OCI-LY7 (cell line): Measurements from ENCODE around the gene PRMT3. TPM values are rescaled to one million over a fixed set of nuclear protein-coding genes. Genes with fewer than 3 reads are reported as not detected.

ENCODE experiments used
- BruUV-seq: library from RNA; stranded (reverse); fragments of 400-500 nt; replicated peaks from 2 replicates; lab custom pipeline; 2021; lab: Mats Ljungman, UMichigan
- CTCF ChIA-PET: fragments of 300-600 bp; sonication (Branson Sonifier 250); formaldehyde crosslinking; loops from one replicate; lab custom pipeline; 2022; ENCODE audit warnings: antibody characterized with exemption; ENCODE audit not compliant: unreplicated experiment; lab: Charles Lee
- POLR2A ChIA-PET: fragments of 300-600 bp; sonication (Branson Sonifier 250); formaldehyde crosslinking; loops from one replicate; lab custom pipeline; 2022; ENCODE audit warnings: antibody characterized with exemption; lab: Charles Lee
- DNase-seq: peaks from one replicate; pipeline ENCODE4 v3.0.0-alpha.2; 2015; ENCODE audit warnings: low spot score
- H2AFZ ChIP-seq: fragments of 200-600 bp; sonication (generic), shearing (Covaris generic); 2 replicates; pipeline ENCODE4 v1.6.1; 2014; ENCODE audit warnings: mild to moderate bottlenecking, antibody characterized with exemption, low read length, moderate library complexity
- H3K27ac ChIP-seq: fragments of 200-600 bp; sonication (generic); 2 replicates; pipeline ENCODE4 v1.5.1; 2014; ENCODE audit warnings: mixed run types, low read depth, mild to moderate bottlenecking, moderate library complexity, low read length, inconsistent platforms; ENCODE audit not compliant: poor library complexity, severe bottlenecking
- H3K36me3 ChIP-seq: fragments of 200-600 bp; sonication (generic); 2 replicates; pipeline ENCODE4 v1.6.1; 2014; ENCODE audit warnings: mild to moderate bottlenecking, antibody characterized with exemption, low read length, moderate library complexity, mixed read lengths; ENCODE audit not compliant: insufficient read depth
- H3K4me1 ChIP-seq: fragments of 200-600 bp; sonication (generic); 2 replicates; pipeline ENCODE4 v1.5.1; 2014; ENCODE audit warnings: mild to moderate bottlenecking, low read length; ENCODE audit not compliant: insufficient read depth, poor library complexity, severe bottlenecking
- H3K4me2 ChIP-seq: fragments of 200-600 bp; sonication (generic); 2 replicates; pipeline ENCODE4 v1.6.1; 2014; ENCODE audit warnings: mild to moderate bottlenecking, low read length
- H3K4me3 ChIP-seq: fragments of 200-600 bp; sonication (generic); 2 replicates; pipeline ENCODE4 v1.5.1; 2014; ENCODE audit warnings: mild to moderate bottlenecking, low read depth, low read length; ENCODE audit not compliant: poor library complexity, severe bottlenecking
- H3K79me2 ChIP-seq: fragments of 200-600 bp; sonication (generic); 2 replicates; pipeline ENCODE4 v1.6.1; 2016; ENCODE audit warnings: low read depth, mild to moderate bottlenecking, low read length, moderate library complexity, mixed read lengths; ENCODE audit not compliant: insufficient read depth
- H3K9me2 ChIP-seq: fragments of 200-600 bp; sonication (generic); 2 replicates; pipeline ENCODE4 v1.6.1; 2016; ENCODE audit warnings: mild to moderate bottlenecking, low read length, mixed read lengths; ENCODE audit not compliant: insufficient read depth
- H3K9me3 ChIP-seq: fragments of 200-600 bp; sonication (generic); 2 replicates; pipeline ENCODE4 v1.6.1; 2014; ENCODE audit warnings: mild to moderate bottlenecking, mixed run types, low read length, mixed read lengths
- H4K20me1 ChIP-seq: fragments of 200-600 bp; sonication (generic); 2 replicates; pipeline ENCODE4 v1.6.1; 2014; ENCODE audit warnings: mild to moderate bottlenecking, antibody characterized with exemption, low read length, moderate library complexity, mixed read lengths; ENCODE audit not compliant: insufficient read depth
- CTCF ChIP-seq: fragments of 200-600 bp; sonication (generic); conservative IDR thresholded peaks from 2 replicates; pipeline ENCODE4 v1.5.1; 2014; ENCODE audit warnings: mild to moderate bottlenecking, antibody characterized with exemption, low read length, moderate library complexity, mixed read lengths
- EZH2phosphoT487 ChIP-seq: fragments of 200-600 bp; sonication (generic); IDR thresholded peaks from 2 replicates; pipeline ENCODE4 v1.6.1; 2018; ENCODE audit warnings: low read depth, borderline replicate concordance, mild to moderate bottlenecking, mixed run types, antibody characterized with exemption, low read length, moderate library complexity, mixed read lengths
- intact Hi-C: fragments of 100-400 bp; cut with micrococcal nuclease; formaldehyde crosslinking; loops from one replicate; pipeline ENCODE4 v1.10.0; 2022; ENCODE audit not compliant: unreplicated experiment
- total RNA-seq, 2 experiments: library from RNA; depleted of rRNA in 1 of 2; stranded (reverse); fragments of >200 nt in 1 of 2; shearing (Covaris generic) in 1 of 2; gene quantifications; 2 replicates each; pipeline ENCODE4 v1.2.3, GENCODE V29; 2014 to 2022

Gene PRMT3
- total RNA-seq, 2 experiments from 2014 or later: 34.0 to 50.0 TPM

GRCh38 chr11:20406484-20406883 is 19.0 kb downstream of the PRMT3 start:
- POLR2A ChIA-PET: no interaction called here
- H3K9me2 ChIP-seq: no peaks in the 10 kb centered on the region

GRCh38 chr11:20407344-20407743 is 19.8 kb downstream of the PRMT3 start:
- peaks cover 89% of the 10 kb centered on the region for H3K36me3 ChIP-seq
- no peak for DNase-seq
- POLR2A ChIA-PET: no interaction called here
- TF ChIP-seq CTCF (no peak), EZH2phosphoT487 (no peak)
- BruUV-seq: no TSS peak
- no peak overlapping the region for H3K27ac ChIP-seq
- no peaks in the 10 kb centered on the region for H4K20me1 ChIP-seq
- H3K4me2 ChIP-seq: no peak overlapping the region
- no peak overlapping the region for H3K4me3 ChIP-seq
- no peaks in the 10 kb centered on the region for H3K9me3 ChIP-seq
- intact Hi-C loops: no loop called here
- no peaks in the 10 kb centered on the region; the same call in 1 of the 2 replicates for H3K79me2 ChIP-seq
- no peak overlapping the region for H2AFZ ChIP-seq
- no peaks in the 10 kb centered on the region for H3K9me2 ChIP-seq
- no peaks in the 10 kb centered on the region for H3K4me1 ChIP-seq
- CTCF ChIA-PET: no interaction called here

More at GRCh38 chr11:20406484-20406883, 19.0 kb downstream of the PRMT3 start:
- BruUV-seq: no TSS peak
- H3K79me2 ChIP-seq: no peaks in the 10 kb centered on the region; the same call in 1 of the 2 replicates
- no peak for DNase-seq
- H3K4me3 ChIP-seq: no peak overlapping the region
- no peak overlapping the region for H3K27ac ChIP-seq
- H3K4me2 ChIP-seq: no peak overlapping the region
- intact Hi-C loops: no loop called here
- no peak overlapping the region for H2AFZ ChIP-seq
- H3K4me1 ChIP-seq: no peaks in the 10 kb centered on the region
- H3K9me3 ChIP-seq: no peaks in the 10 kb centered on the region
- H4K20me1 ChIP-seq: no peaks in the 10 kb centered on the region
- CTCF ChIA-PET: no interaction called here
- H3K36me3 ChIP-seq: peaks cover 87% of the 10 kb centered on the region
- no peak for TF ChIP-seq EZH2phosphoT487
- TF ChIP-seq CTCF: no peak

GRCh38 chr11:20415432-20415831 is 27.9 kb downstream of the PRMT3 start:
- H4K20me1 ChIP-seq: no peaks in the 10 kb centered on the region; the same call in 1 of the 2 replicates
- no peaks in the 10 kb centered on the region for H3K4me1 ChIP-seq
- no peak overlapping the region for H3K4me2 ChIP-seq
- ChIA-PET CTCF (no interaction called here), POLR2A (interaction anchor here (0.6 to 1.4 kb wide), 2 partner anchors 9 to 13 kb away, joined by 3 to 4 read pairs; no protein-coding TSS in a partner anchor)
- H3K9me2 ChIP-seq: no peaks in the 10 kb centered on the region
- no peak overlapping the region for H3K4me3 ChIP-seq
- H3K79me2 ChIP-seq: no peaks in the 10 kb centered on the region; the same call in 1 of the 2 replicates
- H3K9me3 ChIP-seq: no peaks in the 10 kb centered on the region
- intact Hi-C loops: no loop called here
- H3K36me3 ChIP-seq: peaks cover 99% of the 10 kb centered on the region
- DNase-seq: no peak
- no peak for TF ChIP-seq EZH2phosphoT487
- no peak overlapping the region for H3K27ac ChIP-seq
- H2AFZ ChIP-seq: no peak overlapping the region
- no TSS peak for BruUV-seq
